GM13976 (cell line): ENCODE measurements around the gene PDCD2L.

Experiments used
- DNase-seq: peaks from one replicate; pipeline ENCODE4 v3.0.0; 2012; ENCODE audit warnings: low spot score
- CTCF ChIP-seq: IDR thresholded peaks from 2 replicates; pipeline ENCODE4 v1.5.1; 2012; ENCODE audit warnings: borderline replicate concordance, mild to moderate bottlenecking; ENCODE audit not compliant: insufficient read depth; ENCODE audit errors: extremely low read depth, missing control alignments, control extremely low read depth
- in situ Hi-C: fragments of 300-500 bp; cut with MboI; formaldehyde crosslinking; loops from one replicate; pipeline ENCODE4 v1.12.0; 2022; ENCODE audit warnings: low sequenced_read_pairs, mixed read lengths, inconsistent platforms; ENCODE audit not compliant: unreplicated experiment

PDCD2L gene

GRCh38 chr19:34360354-34360909, 43.8 kb upstream of the PDCD2L start:
- in situ Hi-C loops: no loop called here
- no peak for DNase-seq
- TF ChIP-seq CTCF: no peak

GRCh38 chr19:34362679-34363069, 41.5 kb upstream of the PDCD2L start:
- no peak for DNase-seq
- TF ChIP-seq CTCF: no peak
- in situ Hi-C loops: no loop called here

DNA sequence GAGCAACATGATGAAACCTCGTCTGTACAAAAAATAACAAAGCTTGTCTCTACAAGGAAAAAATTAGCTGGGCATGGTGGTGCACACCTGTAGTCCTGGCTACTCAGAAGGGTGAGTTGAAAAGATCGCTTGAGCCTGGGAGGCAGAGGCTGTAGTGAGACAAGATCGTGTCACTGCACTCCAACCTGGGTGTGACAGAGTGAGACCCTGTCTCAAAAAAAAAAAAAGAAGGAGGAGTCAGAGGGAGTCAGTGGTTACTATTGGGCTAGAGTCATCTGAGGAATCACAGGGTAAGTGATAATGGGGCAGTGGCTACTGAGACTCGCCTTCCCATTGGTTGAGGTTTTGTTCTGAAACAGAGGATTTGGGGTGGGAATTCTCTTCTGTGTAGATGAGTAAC, 41.1 kb upstream of the PDCD2L start:
- no peak for DNase-seq
- in situ Hi-C loops: no loop called here

GRCh38 chr19:34363930-34364329, 40.3 kb upstream of the PDCD2L start:
- in situ Hi-C loops: no loop called here
- no peak for DNase-seq
- no peak for TF ChIP-seq CTCF

More for the DNA sequence above, 41.1 kb upstream of the PDCD2L start:
- no peak for TF ChIP-seq CTCF

DNA sequence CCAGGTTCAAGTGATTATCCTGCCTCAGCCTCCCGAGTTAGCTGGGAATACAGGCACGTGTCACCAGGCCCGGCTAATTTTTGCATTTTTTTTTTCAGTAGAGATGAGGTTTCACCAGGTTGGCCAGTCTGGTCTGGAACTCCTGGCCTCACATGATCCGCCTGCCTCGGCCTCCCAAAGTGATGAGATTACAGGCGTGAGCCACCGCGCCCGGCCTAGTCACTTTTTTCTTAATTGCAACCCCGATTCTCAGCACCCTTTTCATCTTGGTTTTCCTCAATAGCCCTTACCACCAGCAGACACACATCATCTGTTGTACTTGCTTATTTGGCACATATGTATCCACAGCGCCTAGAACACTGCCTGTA, 39.8 kb upstream of the PDCD2L start:
- in situ Hi-C loops: no loop called here
- no peak for DNase-seq
- TF ChIP-seq CTCF: no peak

DNA sequence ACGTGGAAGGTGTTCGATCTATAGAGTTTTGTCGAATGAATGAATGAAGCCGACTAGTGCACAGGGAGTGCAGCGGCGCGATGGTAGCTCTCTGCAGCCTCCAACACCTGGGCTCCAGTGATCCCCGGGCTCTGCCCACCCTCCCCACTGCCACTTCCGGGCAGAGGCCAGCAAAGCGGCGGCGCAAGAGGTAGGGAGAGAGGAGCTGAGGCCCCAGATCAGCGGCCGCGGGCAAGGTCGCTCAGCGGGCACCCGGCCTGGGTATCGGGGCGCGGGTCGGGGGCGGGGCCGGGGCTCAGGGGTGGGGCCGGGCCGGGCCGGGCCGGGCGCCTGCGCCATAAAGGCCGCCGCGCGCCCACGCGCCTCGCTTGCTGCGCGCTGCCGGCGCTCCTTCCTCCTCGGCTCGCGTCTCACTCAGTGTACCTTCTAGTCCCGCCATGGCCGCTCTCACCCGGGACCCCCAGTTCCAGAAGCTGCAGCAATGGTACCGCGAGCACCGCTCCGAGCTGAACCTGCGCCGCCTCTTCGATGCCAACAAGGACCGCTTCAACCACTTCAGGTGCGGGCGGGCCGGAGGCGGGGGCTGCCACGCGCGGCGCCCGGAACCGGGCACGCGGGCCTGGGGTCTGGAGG, 39.3 kb upstream of the PDCD2L start, which contains the start of gene GPI:
Gene GPI, plus strand, starts transcription at position 367 of the 633 bp plus-strand sequence. Its CDS starts 71 bp downstream, at position 438.
- peak; percentile 90 for DNase-seq
- in situ Hi-C loops: no loop called here
- TF ChIP-seq CTCF: no peak
